ENCODE data around the gene EYS. TPM values are rescaled to one million over a fixed set of nuclear protein-coding genes. Genes with fewer than 3 reads are reported as not detected.

EYS gene
- total and polyA plus RNA-seq, 2 of the 13 experiments (the other 11 are each of a cell fraction or from before 2014, with no cell fraction given) = 0.04 to 0.07 TPM

DNA sequence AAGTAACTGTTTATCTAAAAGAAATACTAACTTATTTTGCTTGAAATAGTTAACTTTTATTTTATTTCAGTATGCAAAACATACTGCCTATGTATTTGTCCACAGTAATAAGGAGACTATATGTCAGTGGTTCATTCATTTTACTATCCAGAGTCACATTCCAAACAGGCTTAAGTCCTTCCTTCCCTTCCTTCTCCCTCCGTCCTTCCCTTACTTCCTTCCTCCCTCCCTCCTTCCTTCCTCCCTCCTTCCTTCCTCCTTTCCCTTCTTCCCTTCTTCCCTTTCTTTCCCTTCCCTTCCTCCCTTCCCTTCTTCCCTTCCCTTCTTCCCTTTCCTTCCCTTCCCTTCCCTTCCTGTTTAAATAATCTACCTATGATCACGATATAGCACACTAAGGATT is 899.2 kb downstream of the EYS start (continued):
- TF ChIP-seq, protein P1, sequence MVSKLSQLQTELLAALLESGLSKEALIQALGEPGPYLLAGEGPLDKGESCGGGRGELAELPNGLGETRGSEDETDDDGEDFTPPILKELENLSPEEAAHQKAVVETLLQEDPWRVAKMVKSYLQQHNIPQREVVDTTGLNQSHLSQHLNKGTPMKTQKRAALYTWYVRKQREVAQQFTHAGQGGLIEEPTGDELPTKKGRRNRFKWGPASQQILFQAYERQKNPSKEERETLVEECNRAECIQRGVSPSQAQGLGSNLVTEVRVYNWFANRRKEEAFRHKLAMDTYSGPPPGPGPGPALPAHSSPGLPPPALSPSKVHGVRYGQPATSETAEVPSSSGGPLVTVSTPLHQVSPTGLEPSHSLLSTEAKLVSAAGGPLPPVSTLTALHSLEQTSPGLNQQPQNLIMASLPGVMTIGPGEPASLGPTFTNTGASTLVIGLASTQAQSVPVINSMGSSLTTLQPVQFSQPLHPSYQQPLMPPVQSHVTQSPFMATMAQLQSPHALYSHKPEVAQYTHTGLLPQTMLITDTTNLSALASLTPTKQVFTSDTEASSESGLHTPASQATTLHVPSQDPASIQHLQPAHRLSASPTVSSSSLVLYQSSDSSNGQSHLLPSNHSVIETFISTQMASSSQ (IDR thresholded peaks at IDR 0.05; ENCODE audit: low read depth) = no peak
- TF ChIP-seq, protein P1 (CRISPR knock-in tag; IDR thresholded peaks at IDR 0.05; ENCODE audit: borderline replicate concordance) = no peak
- no peak for TF ChIP-seq ZNF263 (CRISPR knock-in tag; IDR thresholded peaks at IDR 0.05)
- TF ChIP-seq YEATS4 (CRISPR knock-in tag; IDR thresholded peaks at IDR 0.05; ENCODE audit: borderline replicate concordance) = no peak
- TF ChIP-seq, protein P2, sequence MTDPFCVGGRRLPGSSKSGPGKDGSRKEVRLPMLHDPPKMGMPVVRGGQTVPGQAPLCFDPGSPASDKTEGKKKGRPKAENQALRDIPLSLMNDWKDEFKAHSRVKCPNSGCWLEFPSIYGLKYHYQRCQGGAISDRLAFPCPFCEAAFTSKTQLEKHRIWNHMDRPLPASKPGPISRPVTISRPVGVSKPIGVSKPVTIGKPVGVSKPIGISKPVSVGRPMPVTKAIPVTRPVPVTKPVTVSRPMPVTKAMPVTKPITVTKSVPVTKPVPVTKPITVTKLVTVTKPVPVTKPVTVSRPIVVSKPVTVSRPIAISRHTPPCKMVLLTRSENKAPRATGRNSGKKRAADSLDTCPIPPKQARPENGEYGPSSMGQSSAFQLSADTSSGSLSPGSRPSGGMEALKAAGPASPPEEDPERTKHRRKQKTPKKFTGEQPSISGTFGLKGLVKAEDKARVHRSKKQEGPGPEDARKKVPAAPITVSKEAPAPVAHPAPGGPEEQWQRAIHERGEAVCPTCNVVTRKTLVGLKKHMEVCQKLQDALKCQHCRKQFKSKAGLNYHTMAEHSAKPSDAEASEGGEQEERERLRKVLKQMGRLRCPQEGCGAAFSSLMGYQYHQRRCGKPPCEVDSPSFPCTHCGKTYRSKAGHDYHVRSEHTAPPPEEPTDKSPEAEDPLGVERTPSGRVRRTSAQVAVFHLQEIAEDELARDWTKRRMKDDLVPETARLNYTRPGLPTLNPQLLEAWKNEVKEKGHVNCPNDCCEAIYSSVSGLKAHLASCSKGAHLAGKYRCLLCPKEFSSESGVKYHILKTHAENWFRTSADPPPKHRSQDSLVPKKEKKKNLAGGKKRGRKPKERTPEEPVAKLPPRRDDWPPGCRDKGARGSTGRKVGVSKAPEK (CRISPR knock-in tag; IDR thresholded peaks at IDR 0.05; ENCODE audit: borderline replicate concordance) = no peak

Data from HepG2 (cell line).